Right atrium auricular region (tissue), 2 donors: ENCODE measurements around the gene GRIN3B. TPM values are rescaled to one million over a fixed set of nuclear protein-coding genes. Genes with fewer than 3 reads are reported as not detected.

Experiments used
- DNase-seq: peaks from one replicate; pipeline ENCODE4 v3.0.0-alpha.2; 2019; ENCODE audit warnings: low spot score
- H3K27ac ChIP-seq, 2 donors: fragments of 200-600 bp; sonication (generic); 1 replicate in 1 of 2; 2 replicates in 1 of 2; pipeline ENCODE4 v1.5.1; 2016 to 2019
- H3K27me3 ChIP-seq, 2 donors: fragments of 200-600 bp; sonication (generic); one replicate each; pipeline versions ENCODE4 v1.5.1 to v1.6.0; 2017 to 2019
- H3K36me3 ChIP-seq: fragments of 200-600 bp; sonication (generic); one replicate; pipeline ENCODE4 v1.5.1; 2016
- H3K4me1 ChIP-seq, 2 donors: fragments of 200-600 bp; sonication (generic); one replicate each; pipeline versions ENCODE4 v1.5.1 to v1.6.0; 2017 to 2019
- H3K4me3 ChIP-seq, 2 donors: fragments of 200-600 bp; sonication (generic); 1 replicate in 1 of 2; 2 replicates in 1 of 2; pipeline ENCODE4 v1.5.1; 2017 to 2019; ENCODE audit warnings: mild to moderate bottlenecking in 1 of 2, moderate library complexity in 1 of 2
- H3K9me3 ChIP-seq, 2 donors: fragments of 200-600 bp; sonication (generic); one replicate each; pipeline ENCODE4 v1.5.1; 2019
- total RNA-seq, 2 donors: library from RNA; depleted of rRNA; stranded (reverse); fragments of >200 nt; gene quantifications; one replicate each; pipeline ENCODE4 v1.1.0, GENCODE V29; 2016
- TF ChIP-seq, protein P1 (sequence below), 2 donors: fragments of 200-600 bp; sonication (generic); IDR thresholded peaks; one replicate each; pipeline ENCODE4 v1.5.1; 2019; ENCODE audit warnings: antibody characterized with exemption in 2 of 2

GRIN3B gene
- total RNA-seq, 2 donors from 2014 or later = 0.12 TPM; not detected in 1

DNA sequence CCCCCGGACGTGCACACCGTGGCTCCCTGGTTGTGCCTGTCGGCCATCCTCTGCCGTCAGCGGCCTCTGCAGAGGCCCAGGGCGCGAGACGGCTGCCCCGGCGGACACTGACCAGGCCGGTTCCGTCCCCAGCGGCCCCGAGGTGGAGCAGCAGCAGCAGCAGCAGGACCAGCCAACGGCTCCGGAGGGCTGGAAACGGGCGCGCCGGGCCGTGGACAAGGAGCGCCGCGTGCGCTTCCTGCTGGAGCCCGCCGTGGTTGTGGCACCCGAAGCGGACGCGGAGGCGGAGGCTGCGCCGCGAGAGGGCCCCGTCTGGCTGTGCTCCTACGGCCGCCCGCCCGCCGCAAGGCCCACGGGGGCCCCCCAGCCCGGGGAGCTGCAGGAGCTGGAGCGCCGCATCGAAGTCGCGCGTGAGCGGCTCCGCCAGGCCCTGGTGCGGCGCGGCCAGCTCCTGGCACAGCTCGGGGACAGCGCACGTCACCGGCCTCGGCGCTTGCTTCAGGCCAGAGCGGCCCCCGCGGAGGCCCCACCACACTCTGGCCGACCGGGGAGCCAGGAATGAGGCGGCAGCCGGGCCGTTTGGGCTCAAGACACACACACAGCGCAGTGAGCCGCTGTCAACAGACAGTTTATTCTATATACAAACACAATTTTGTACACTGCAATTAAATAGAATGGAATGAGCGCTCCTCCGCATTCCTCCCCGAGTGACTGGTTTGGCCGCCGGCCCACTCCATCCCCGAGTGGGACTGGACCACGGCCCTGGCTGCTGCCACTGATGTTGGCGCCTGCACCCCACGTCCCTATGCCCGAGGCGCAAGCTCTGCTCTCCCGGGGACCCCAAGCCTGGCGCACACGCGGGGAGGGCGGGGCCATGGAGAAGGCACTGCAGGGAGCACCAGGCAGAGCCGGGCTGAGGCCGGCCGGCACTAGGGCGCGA lies 9.1 kb downstream of the GRIN3B start:
- Histone ChIP-seq H3K36me3 (peaks cover 53% of the 10 kb centered on the region), H3K27ac (no peak overlapping the region), H3K4me3 (no peak overlapping the region), H3K4me1 (no peaks in the 10 kb centered on the region), H3K9me3 (no peaks in the 10 kb centered on the region), H3K27me3 (no peaks in the 10 kb centered on the region)
- DNase-seq = no peak
- TF ChIP-seq, protein P1, sequence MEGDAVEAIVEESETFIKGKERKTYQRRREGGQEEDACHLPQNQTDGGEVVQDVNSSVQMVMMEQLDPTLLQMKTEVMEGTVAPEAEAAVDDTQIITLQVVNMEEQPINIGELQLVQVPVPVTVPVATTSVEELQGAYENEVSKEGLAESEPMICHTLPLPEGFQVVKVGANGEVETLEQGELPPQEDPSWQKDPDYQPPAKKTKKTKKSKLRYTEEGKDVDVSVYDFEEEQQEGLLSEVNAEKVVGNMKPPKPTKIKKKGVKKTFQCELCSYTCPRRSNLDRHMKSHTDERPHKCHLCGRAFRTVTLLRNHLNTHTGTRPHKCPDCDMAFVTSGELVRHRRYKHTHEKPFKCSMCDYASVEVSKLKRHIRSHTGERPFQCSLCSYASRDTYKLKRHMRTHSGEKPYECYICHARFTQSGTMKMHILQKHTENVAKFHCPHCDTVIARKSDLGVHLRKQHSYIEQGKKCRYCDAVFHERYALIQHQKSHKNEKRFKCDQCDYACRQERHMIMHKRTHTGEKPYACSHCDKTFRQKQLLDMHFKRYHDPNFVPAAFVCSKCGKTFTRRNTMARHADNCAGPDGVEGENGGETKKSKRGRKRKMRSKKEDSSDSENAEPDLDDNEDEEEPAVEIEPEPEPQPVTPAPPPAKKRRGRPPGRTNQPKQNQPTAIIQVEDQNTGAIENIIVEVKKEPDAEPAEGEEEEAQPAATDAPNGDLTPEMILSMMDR (IDR thresholded peaks at IDR 0.05) = no peak

- Histone ChIP-seq H3K36me3 (peaks cover 60% of the 10 kb centered on the region), H3K27ac (no peak overlapping the region), H3K9me3 (no peaks in the 10 kb centered on the region), H3K4me3 (no peak overlapping the region), H3K4me1 (peaks cover 0 to 3% of the 10 kb centered on the region in 2 donors), H3K27me3 (no peaks in the 10 kb centered on the region)
- TF ChIP-seq, protein P1 (IDR thresholded peaks at IDR 0.05) = no peak
- no peak for DNase-seq
Measured at GRCh38 chr19:1009981-1010538, 9.8 kb downstream of the GRIN3B start.

DNA sequence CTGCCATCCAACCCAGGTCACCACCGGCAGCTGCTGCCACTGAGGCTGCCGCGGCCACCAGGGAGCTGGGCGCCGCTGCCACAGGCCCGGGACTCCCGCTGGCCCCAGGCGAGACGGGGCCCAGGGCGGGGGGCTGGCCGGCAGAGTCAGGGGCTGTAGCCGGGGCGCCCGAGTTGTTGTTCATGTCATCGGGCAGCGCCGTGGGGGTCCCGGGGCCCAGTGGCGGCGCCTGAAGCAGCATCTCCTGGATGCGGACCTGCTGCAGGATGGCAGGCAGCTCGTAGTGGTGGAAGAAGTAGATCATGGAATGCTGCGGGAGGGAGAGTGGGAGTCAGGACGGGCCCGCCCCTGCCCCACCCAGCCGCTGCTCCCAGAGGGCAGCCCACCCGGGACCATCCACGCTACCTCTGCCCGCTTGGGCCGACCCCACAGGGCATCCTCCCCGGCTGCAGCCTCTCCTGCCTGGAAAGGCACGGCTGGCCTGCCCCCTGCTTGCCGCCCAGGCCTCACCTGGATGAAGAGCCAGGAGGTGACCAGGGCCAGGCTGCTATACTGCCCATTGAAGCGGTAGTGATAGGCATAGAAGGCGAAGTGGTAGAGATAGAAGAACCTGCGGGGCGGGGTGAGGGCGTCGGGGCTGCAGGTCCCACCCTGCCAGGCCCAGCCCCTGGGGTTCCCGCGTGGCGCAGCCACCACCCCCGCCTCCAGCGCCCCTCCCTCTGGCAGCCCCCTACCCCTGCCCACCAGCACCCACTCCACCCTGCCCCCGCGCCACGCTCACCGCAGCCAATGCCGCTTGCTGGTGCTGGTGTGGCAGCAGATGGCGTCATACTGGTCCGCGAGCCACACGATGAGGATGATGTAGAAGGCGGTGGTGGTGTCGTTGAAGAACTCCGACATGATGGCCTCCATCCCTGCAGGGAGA lies 10.6 kb downstream of the GRIN3B start:
- DNase-seq = no peak
- Histone ChIP-seq H3K9me3 (no peaks in the 10 kb centered on the region), H3K36me3 (peaks cover 60% of the 10 kb centered on the region), H3K27me3 (no peaks in the 10 kb centered on the region), H3K4me3 (no peak overlapping the region), H3K4me1 (peaks cover 0 to 11% of the 10 kb centered on the region in 2 donors), H3K27ac (no peak overlapping the region)
- TF ChIP-seq, protein P1 (IDR thresholded peaks at IDR 0.05) = no peak

DNA sequence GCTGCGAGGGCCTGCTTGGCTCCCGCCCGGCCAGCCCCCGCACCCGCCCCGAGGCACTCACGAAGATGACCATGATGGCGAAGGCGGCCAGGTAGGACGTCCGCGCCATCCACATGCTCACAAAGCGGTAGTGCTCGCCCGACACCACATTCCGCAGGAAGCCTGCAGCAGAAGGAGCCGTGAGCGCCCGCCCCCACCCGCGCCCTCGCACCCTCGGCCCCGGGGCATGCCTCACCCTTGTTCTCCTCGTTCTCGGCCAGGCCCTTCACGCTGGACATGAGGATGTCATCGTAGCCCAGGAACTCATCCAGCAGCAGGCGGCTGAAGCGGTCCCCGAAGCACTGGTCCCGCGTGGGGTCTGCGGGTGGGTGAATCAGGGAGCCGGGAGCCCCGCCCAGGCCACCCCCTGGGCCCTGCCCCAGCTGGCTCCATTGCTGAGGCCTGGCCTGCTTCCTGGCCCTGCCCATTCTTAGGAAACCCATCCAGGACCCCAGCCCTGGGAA lies 11.7 kb downstream of the GRIN3B start:
- TF ChIP-seq, protein P1 (IDR thresholded peaks at IDR 0.05) = no peak
- DNase-seq = no peak
- Histone ChIP-seq H3K27me3 (no peaks in the 10 kb centered on the region), H3K27ac (no peak overlapping the region), H3K4me1 (peaks cover 0 to 21% of the 10 kb centered on the region in 2 donors), H3K36me3 (peaks cover 60% of the 10 kb centered on the region), H3K4me3 (no peak overlapping the region), H3K9me3 (no peaks in the 10 kb centered on the region)

- TF ChIP-seq, protein P1 (IDR thresholded peaks at IDR 0.05) = no peak
- no peak overlapping the region for H3K27ac ChIP-seq
- H3K4me1 ChIP-seq = peaks cover 0 to 25% of the 10 kb centered on the region in 2 donors
- peaks cover 60% of the 10 kb centered on the region for H3K36me3 ChIP-seq
- no peaks in the 10 kb centered on the region for H3K9me3 ChIP-seq
- no peak overlapping the region for H3K4me3 ChIP-seq
- H3K27me3 ChIP-seq = no peaks in the 10 kb centered on the region
- no peak for DNase-seq
Measured at GRCh38 chr19:1012334-1012733, 12.1 kb downstream of the GRIN3B start.
